Stimulated activated CD8-positive, alpha-beta memory T cell treated with anti-CD3 and anti-CD28 coated beads, Interleukin-7, amount 100 ng/mL, for 4 hours (primary cell): Measurements from ENCODE around the gene PPP2R5C.
A peak's percentile ranks its signal among the peaks of the same experiment; 100 is the strongest.
"Not testable (repeated sequence)": the region's sequence is repeated elsewhere in the genome, so short reads cannot be mapped to it uniquely, and the experiment has no call there.

Experiments
- DNase-seq, 2 donors: peaks; one replicate each; pipeline ENCODE4 v3.0.0-alpha.2; 2020; ENCODE audit warnings: low read depth in 2 of 2

PPP2R5C gene

DNA sequence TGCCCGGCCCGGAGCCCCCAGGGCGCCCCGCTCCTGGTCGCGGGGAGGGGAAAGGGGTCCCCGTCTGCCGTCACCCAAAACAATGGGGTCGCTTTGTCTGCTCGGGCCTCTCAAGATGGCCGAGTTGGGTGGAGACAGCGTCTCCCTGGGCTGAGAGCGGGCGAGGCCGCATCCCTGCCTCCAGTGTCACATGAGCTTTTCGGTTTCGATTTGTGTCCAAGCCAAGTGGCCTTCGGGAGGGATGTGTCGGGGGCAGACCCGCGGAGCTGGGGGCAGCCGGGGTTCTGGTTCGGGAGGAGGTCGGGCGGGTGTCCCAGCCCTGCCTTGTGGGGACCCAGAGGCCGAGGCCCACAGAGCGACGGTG is 203.7 kb downstream of the PPP2R5C start:
- DNase-seq, result peak; percentile 32 to 47

DNA sequence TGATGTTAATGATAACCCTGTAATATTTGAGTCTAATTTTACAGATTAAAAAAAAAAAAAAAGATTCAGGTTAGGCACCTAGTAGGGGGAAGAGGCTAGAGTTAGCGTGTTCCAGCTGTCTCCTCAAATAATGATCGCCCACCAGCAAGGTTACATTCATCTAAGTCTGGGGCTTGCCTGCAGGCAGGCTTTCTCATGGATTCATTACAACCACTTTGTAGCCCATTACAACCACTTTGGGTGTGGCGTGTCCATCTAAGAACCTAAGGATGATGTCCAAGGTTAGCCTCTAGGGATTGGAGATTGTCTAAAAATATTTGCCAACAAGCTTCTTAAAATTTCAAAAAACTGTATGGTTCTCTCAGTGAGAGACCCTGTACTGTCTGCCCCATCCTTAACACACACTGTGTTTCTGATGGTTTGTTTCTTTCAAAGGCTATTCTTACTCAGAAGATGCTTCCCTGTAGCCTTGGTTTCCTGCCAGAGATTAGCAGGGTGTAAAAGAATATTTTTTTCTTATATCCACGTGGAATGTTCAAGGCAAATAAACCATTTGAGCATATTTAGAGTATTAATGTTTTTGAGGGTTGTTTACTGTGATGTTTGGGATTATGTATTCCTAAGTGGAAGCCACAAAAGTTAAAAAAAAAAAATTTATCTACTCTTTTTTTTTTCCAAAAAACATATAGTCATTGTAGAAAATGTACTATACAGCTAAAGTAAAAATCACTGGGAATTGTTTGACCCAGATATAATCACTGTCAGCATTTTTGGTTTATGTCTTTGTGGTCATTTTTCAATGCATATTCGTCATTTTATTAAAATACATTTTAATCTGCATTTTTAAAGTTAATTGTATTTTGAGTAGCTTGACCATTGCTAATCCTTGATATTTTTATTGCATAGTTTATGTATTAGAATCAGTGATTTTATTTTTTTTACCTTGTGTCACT is 204.5 kb downstream of the PPP2R5C start:
- DNase-seq, result no peak

DNA sequence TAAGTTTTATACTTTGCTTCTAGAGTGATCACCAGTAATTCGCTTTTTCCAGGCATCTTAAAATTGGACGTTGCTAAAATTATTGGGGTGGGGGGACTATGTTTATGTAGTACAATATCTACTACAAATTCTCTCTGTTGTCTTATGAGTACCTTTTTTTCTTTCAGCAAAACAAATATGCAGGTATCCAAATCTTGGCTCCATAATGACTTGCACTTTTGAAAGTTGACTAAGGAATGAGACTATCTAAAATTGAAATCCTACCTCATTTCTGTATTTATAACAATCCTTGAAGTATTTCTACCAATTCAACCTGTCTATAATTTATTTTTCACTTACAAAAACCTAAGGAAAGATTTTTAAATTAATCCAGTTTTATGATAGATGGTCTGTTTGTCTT is 205.2 kb downstream of the PPP2R5C start:
- no peak for DNase-seq

DNA sequence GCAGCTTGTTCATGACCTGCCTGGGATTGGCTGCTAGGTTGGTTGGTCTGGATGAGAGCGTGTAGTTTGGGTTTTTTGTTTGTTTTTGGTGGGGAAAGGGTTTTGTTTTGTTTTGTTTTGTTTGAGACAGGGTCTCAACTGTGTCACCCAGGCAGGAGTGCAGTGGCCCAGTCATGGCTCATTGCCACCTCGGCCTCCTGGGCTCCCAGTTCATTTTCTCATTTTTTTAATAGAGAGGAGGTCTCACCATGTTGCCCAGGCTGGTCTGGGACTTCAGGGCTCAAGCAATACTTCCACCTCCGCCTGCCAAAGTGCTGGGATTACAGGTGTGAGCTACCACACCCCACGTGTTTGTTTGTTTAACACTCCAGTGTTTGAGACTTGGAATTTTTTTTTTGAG is 206.7 kb downstream of the PPP2R5C start:
- DNase-seq, result no peak

DNA sequence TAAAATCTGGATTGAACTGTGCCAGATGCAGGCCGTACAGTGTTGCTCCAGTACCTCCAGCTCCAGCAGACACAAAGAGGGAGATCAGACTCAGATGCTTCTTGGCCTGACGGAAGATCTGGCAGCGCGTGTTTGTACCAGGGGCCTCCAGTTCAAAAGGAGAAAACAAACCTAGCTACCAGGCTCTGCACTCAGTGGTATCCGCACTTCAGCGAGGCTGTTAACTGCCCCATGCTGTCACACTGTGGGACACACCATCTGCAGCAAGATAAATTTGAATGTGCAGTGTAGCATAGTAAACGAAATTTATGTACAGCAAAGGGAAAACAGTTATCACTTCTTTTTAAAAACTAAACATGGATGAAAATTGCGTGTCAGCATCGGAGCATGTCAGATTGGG is 208.0 kb downstream of the PPP2R5C start:
- no peak for DNase-seq

DNA sequence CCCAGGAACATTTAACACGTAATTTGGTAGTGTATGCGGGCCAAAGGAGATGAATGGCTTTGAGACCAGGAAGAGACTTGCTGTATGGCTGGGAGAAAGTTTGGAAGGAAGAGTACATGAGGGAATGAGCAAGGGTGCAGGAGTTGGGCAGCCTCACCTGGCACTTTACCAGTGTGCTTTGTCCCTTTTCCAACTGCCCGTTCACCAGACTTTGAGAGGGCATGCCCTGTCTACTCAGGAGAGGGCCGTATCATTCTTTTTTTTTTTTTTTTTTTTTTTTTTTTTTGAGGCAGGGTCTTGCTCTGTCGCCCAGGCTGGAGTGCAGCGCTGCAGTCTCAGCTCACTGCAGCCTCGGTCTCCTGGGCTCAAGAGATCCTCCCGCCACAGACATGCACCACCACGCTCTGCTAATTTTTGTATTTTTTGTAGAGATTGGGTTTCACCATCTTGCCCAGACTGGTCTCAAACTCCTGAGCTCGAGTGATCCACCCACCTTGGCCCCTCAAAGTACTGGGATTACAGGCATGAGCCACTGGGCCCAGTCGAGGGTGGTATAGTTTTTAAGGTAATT is 209.4 kb downstream of the PPP2R5C start:
- DNase-seq, result no peak

DNA sequence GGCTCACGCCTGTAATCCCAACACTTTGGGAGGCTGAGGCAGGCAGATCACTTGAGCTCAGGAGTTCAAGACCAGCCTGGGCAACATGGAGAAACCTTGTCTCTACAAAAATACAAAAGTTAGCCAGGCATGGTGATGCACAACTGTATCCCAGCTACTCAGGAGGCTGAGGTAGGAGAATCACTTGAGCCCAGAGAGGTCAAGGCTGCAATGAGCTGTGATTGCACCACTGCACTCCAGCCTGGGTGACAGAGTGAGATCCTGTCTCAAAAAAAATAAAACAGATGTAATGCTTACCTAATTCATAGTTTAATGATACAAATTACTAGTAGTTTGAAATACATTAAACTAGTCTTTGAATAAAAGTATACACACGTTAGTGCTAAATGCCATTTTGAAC is 209.9 kb downstream of the PPP2R5C start:
- DNase-seq, result not testable (repeated sequence)

DNA sequence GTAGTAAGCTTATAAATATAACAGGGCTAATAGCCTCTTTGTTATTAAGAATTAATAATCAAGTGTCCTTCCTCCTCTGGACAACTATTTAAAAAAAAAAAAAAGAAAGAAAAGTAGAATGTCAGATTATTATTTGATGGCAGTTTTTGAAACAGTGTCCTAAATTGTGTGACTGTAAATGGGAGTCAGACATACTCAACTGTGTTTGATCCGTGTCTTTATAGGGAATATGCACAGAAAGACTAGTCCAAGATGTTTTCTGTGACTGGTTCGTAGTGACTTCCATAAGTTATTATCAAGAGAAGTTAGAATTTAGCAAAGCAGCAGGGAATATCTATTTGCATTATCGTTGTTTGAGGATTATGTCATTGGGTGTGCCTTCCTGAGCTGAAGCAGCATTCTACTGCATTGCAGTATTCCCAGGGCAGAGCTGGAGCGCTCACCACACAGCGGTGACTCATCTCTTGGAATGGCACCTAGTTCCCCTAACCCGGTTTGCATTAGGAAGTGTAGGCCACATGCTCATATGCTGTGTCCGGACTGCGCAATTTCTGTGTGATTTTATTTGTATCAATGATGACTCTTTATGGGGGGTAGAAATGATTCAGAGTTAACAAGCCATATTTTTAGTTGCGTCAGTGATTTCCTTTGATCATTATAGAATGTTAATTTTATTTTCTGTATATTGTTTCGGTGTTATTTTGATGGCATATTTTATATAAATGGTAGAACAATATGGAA is 210.8 kb downstream of the PPP2R5C start:
- no peak for DNase-seq

DNA sequence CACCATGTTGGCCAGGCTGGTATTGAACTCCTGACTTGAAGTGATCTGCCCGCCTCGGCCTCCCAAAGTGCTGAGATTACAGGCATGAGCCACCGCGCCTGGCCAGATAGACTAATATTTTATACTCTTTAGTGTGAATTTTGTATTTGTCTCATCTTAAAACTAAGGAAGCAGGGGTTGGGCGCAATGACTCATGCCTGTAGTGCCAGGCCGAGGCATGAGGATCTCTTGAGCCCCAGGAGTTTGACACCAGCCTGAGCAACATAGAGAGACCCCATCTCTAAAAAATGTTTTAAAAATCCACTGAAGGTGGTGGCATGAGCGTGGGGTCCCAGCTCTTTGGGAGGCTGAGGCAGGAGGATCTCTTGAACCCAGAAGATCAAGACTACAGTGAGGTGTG is 211.8 kb downstream of the PPP2R5C start:
- DNase-seq, result no peak

DNA sequence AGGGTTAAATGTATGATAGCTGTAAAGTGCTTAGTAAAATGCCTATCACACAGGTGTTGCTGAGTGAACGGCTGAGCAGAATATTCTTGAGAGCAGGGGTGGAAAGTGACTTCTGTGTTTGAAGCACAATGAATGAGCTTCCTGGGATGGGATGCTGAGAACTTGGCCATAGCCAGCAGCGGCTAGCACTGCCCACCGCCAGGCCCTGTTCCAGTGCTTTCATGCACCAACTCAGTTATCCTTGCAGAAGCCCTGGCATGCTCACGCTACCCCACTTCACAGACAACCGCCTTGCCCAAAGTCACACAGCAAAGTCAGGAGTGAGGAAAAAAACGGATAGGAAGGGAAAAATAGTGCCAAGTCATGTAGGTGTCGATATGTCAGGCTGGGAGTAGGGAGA is 213.7 kb downstream of the PPP2R5C start:
- DNase-seq, result no peak
